GM18951 (cell line): ENCODE data around the gene FAM43A.

Experiments used
- POLR2A ChIP-seq: IDR thresholded peaks from 4 replicates; pipeline ENCODE4 v1.6.1; 2011; ENCODE audit warnings: mild to moderate bottlenecking; ENCODE audit not compliant: insufficient read length, insufficient read depth; ENCODE audit errors: extremely low read depth
- in situ Hi-C: fragments of 300-500 bp; cut with MboI; formaldehyde crosslinking; loops from one replicate; pipeline ENCODE4 v1.12.0; 2022; ENCODE audit warnings: low sequenced_read_pairs, mixed read lengths, inconsistent platforms; ENCODE audit not compliant: unreplicated experiment

FAM43A gene

GRCh38 chr3:194667363-194667762 is 18.3 kb upstream of the FAM43A start:
- in situ Hi-C loops, result no loop called here

GRCh38 chr3:194671511-194671899 is 14.2 kb upstream of the FAM43A start:
- in situ Hi-C loops, result no loop called here
- no peak for TF ChIP-seq POLR2A

More at GRCh38 chr3:194667363-194667762, 18.3 kb upstream of the FAM43A start:
- TF ChIP-seq POLR2A, result no peak

- TF ChIP-seq POLR2A, result peak; percentile 63
- in situ Hi-C loops, result no loop called here
Observed at GRCh38 chr3:194671900-194672808, 13.5 kb upstream of the FAM43A start, which contains the start of gene LSG1. Gene LSG1, minus strand, starts transcription at chr3:194672191. Its CDS starts 29 bp downstream, at chr3:194672162.

- no peak for TF ChIP-seq POLR2A
- in situ Hi-C loops, result no loop called here
Observed at GRCh38 chr3:194672876-194673275, 12.8 kb upstream of the FAM43A start.

- no peak for TF ChIP-seq POLR2A
- in situ Hi-C loops, result no loop called here
Observed at GRCh38 chr3:194673761-194674160, 11.9 kb upstream of the FAM43A start.

GRCh38 chr3:194675081-194675640 is 10.5 kb upstream of the FAM43A start:
- no peak for TF ChIP-seq POLR2A
- in situ Hi-C loops, result loop anchor here (25.0 kb wide), 1 partner anchor 862 kb away; the partner anchor contains the start of gene PPP1R2

GRCh38 chr3:194675680-194676079 is 10.0 kb upstream of the FAM43A start:
- in situ Hi-C loops, result loop anchor here (25.0 kb wide), 1 partner anchor 862 kb away; the partner anchor contains the start of gene PPP1R2
- no peak for TF ChIP-seq POLR2A

- in situ Hi-C loops, result loop anchor here (25.0 kb wide), 1 partner anchor 861 kb away; the partner anchor contains the start of gene PPP1R2
- no peak for TF ChIP-seq POLR2A
Observed at GRCh38 chr3:194676471-194676870, 9.2 kb upstream of the FAM43A start.

GRCh38 chr3:194680888-194681615 is 4.6 kb upstream of the FAM43A start:
- TF ChIP-seq POLR2A, result no peak
- in situ Hi-C loops, result loop anchor here (10.0 to 25.0 kb wide), 2 partner anchors 424 to 856 kb away; partner anchors contain the start of gene PPP1R2

- TF ChIP-seq POLR2A, result no peak
- in situ Hi-C loops, result loop anchor here (10.0 to 25.0 kb wide), 2 partner anchors 423 to 855 kb away; partner anchors contain the start of gene PPP1R2
Observed at GRCh38 chr3:194682189-194682693, 3.4 kb upstream of the FAM43A start.

GRCh38 chr3:194682694-194683310 is 2.9 kb upstream of the FAM43A start:
- TF ChIP-seq POLR2A, result no peak
- in situ Hi-C loops, result loop anchor here (10.0 to 25.0 kb wide), 2 partner anchors 422 to 854 kb away; partner anchors contain the start of gene PPP1R2

GRCh38 chr3:194683380-194683779 is 2.3 kb upstream of the FAM43A start:
- in situ Hi-C loops, result loop anchor here (10.0 to 25.0 kb wide), 2 partner anchors 421 to 854 kb away; partner anchors contain the start of gene PPP1R2
- TF ChIP-seq POLR2A, result no peak

- in situ Hi-C loops, result loop anchor here (5.0 to 25.0 kb wide), 3 partner anchors 420 to 852 kb away; partner anchors contain the start of gene PPP1R2
- no peak for TF ChIP-seq POLR2A
Observed at GRCh38 chr3:194685065-194685717, 492 bp upstream of the FAM43A start.
